Mesothelial cell of epicardium (in vitro differentiated cells): ENCODE data around the gene TMEM125. TPM values are rescaled to one million over a fixed set of nuclear protein-coding genes. Genes with fewer than 3 reads are reported as not detected.

Experiments
- DNase-seq, 2 experiments: peaks; one replicate each; pipeline ENCODE4 v3.0.0; 2021; ENCODE audit warnings: low spot score in 2 of 2; ENCODE audit not compliant: unreplicated experiment in 2 of 2
- H3K27ac Mint-ChIP-seq: 2 replicates; pipeline ENCODE4 v1.8.0; 2021; ENCODE audit warnings: mixed read lengths
- H3K27me3 Mint-ChIP-seq: 2 replicates; pipeline ENCODE4 v1.8.0; 2021; ENCODE audit warnings: low read depth, mixed read lengths
- H3K36me3 Mint-ChIP-seq: 2 replicates; pipeline ENCODE4 v1.8.0; 2021; ENCODE audit warnings: mixed read lengths
- H3K4me1 Mint-ChIP-seq: 2 replicates; pipeline ENCODE4 v1.8.0; 2021; ENCODE audit warnings: mixed read lengths
- H3K4me3 Mint-ChIP-seq: 2 replicates; pipeline ENCODE4 v1.8.0; 2021; ENCODE audit warnings: mild to moderate bottlenecking, moderate library complexity, mixed read lengths
- H3K9me3 Mint-ChIP-seq: 2 replicates; pipeline ENCODE4 v1.8.0; 2021; ENCODE audit warnings: mixed read lengths
- CTCF ChIP-seq: fragments of 200-600 bp; sonication (generic); IDR thresholded peaks from one replicate; pipeline ENCODE4 v1.5.0; 2021; ENCODE audit warnings: antibody characterized with exemption; ENCODE audit not compliant: unreplicated experiment
- total RNA-seq: library from RNA; stranded (reverse); gene quantifications from 3 replicates; pipeline ENCODE4 v1.2.1, GENCODE V29; 2021

TMEM125 gene
- total RNA-seq, 1 donor from 2014 or later, result 9.2 TPM

- Mint-ChIP-seq H3K27ac (no peak overlapping the region), H3K4me1 (peaks cover 16% of the 10 kb centered on the region), H3K4me3 (no peak overlapping the region), H3K9me3 (no peaks in the 10 kb centered on the region), H3K27me3 (no peaks in the 10 kb centered on the region), H3K36me3 (no peaks in the 10 kb centered on the region)
- no peak for DNase-seq
- no peak for TF ChIP-seq CTCF
These were observed 29.3 kb downstream of the TMEM125 start for GRCh38 chr1:43299101-43299500.

- no peaks in the 10 kb centered on the region for H3K9me3 Mint-ChIP-seq
- DNase-seq, result no peak
- no peaks in the 10 kb centered on the region for H3K36me3 Mint-ChIP-seq
- no peak within 1 kb of the TSS for H3K4me3 Mint-ChIP-seq
- H3K27me3 Mint-ChIP-seq, result no peaks in the 10 kb centered on the region
- no peak within 1 kb of the TSS for H3K27ac Mint-ChIP-seq
- peaks cover 18% of the 10 kb centered on the region for H3K4me1 Mint-ChIP-seq
- no peak for TF ChIP-seq CTCF
These were observed 30.8 kb downstream of the TMEM125 start, which contains the start of gene TIE1 for GRCh38 chr1:43300378-43301094. Gene TIE1, plus strand, starts transcription at chr1:43300982. Its CDS starts 90 bp downstream, at chr1:43301072.

GRCh38 chr1:43302201-43302600, 32.4 kb downstream of the TMEM125 start:
- no peak overlapping the region for H3K27ac Mint-ChIP-seq
- no peaks in the 10 kb centered on the region for H3K27me3 Mint-ChIP-seq
- H3K4me1 Mint-ChIP-seq, result peaks cover 15% of the 10 kb centered on the region
- no peak for TF ChIP-seq CTCF
- H3K36me3 Mint-ChIP-seq, result no peaks in the 10 kb centered on the region
- H3K9me3 Mint-ChIP-seq, result no peaks in the 10 kb centered on the region
- no peak overlapping the region for H3K4me3 Mint-ChIP-seq
- DNase-seq, result no peak

DNA sequence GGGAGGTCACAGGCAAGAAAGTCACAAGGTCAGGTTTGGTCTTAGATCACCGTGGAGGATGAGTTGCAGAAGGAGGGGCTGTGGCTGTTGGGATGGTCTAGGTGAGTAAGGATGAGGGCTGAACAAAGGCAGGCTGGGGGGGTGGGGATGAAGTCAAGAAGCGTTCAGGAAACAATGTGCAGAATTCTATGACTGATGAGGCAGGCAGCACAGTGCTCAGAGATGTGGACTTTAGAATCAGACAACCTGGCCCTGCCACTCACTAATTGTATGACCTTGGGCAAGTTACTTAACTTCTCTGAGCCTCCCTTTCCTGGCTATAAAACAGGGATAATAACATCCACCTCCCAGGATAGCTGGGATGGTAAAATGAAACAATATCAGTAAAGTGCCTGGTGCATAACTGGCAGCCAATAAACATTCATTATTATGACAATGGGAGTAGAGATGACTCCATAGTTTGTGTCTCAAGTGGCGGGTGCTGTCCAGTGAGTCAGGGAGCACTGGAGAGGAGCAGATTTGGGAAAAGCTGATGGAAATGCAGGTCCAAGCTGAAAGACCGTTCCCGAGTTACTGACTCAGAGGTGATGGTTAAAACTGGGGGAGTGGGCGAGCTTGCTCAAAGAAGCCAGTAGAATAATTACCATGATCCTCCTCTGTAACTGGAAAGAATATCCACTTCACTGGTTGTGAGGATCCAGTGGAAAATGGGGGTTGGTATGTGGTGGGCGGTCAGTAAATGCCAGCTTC, 33.1 kb downstream of the TMEM125 start:
- no peak for DNase-seq
- Mint-ChIP-seq H3K4me3 (no peak overlapping the region), H3K27me3 (no peaks in the 10 kb centered on the region), H3K9me3 (no peaks in the 10 kb centered on the region), H3K4me1 (peaks cover 15% of the 10 kb centered on the region), H3K36me3 (no peaks in the 10 kb centered on the region), H3K27ac (no peak overlapping the region)
- TF ChIP-seq CTCF, result no peak

GRCh38 chr1:43303471-43304313, 33.9 kb downstream of the TMEM125 start:
- TF ChIP-seq CTCF, result no peak
- no peak for DNase-seq

More at GRCh38 chr1:43303471-43304313, 33.9 kb downstream of the TMEM125 start:
- no peak overlapping the region for H3K27ac Mint-ChIP-seq
- no peaks in the 10 kb centered on the region for H3K9me3 Mint-ChIP-seq
- H3K27me3 Mint-ChIP-seq, result no peaks in the 10 kb centered on the region
- peaks cover 15% of the 10 kb centered on the region for H3K4me1 Mint-ChIP-seq
- H3K36me3 Mint-ChIP-seq, result no peaks in the 10 kb centered on the region
- H3K4me3 Mint-ChIP-seq, result no peak overlapping the region
